OCI-LY7 (cell line): ENCODE measurements around the gene EPSTI1. TPM values are rescaled to one million over a fixed set of nuclear protein-coding genes. Genes with fewer than 3 reads are reported as not detected.

Experiments used
- BruUV-seq: library from RNA; stranded (reverse); fragments of 400-500 nt; replicated peaks from 2 replicates; lab custom pipeline; 2021; lab: Mats Ljungman, UMichigan
- CTCF ChIA-PET: fragments of 300-600 bp; sonication (Branson Sonifier 250); formaldehyde crosslinking; loops from one replicate; lab custom pipeline; 2022; ENCODE audit warnings: antibody characterized with exemption; ENCODE audit not compliant: unreplicated experiment; lab: Charles Lee
- POLR2A ChIA-PET: fragments of 300-600 bp; sonication (Branson Sonifier 250); formaldehyde crosslinking; loops from one replicate; lab custom pipeline; 2022; ENCODE audit warnings: antibody characterized with exemption; lab: Charles Lee
- DNase-seq: peaks from one replicate; pipeline ENCODE4 v3.0.0-alpha.2; 2015; ENCODE audit warnings: low spot score
- H2AFZ ChIP-seq: fragments of 200-600 bp; sonication (generic), shearing (Covaris generic); 2 replicates; pipeline ENCODE4 v1.6.1; 2014; ENCODE audit warnings: mild to moderate bottlenecking, antibody characterized with exemption, low read length, moderate library complexity
- H3K27ac ChIP-seq: fragments of 200-600 bp; sonication (generic); 2 replicates; pipeline ENCODE4 v1.5.1; 2014; ENCODE audit warnings: mixed run types, low read depth, mild to moderate bottlenecking, moderate library complexity, low read length, inconsistent platforms; ENCODE audit not compliant: poor library complexity, severe bottlenecking
- H3K36me3 ChIP-seq: fragments of 200-600 bp; sonication (generic); 2 replicates; pipeline ENCODE4 v1.6.1; 2014; ENCODE audit warnings: mild to moderate bottlenecking, antibody characterized with exemption, low read length, moderate library complexity, mixed read lengths; ENCODE audit not compliant: insufficient read depth
- H3K4me1 ChIP-seq: fragments of 200-600 bp; sonication (generic); 2 replicates; pipeline ENCODE4 v1.5.1; 2014; ENCODE audit warnings: mild to moderate bottlenecking, low read length; ENCODE audit not compliant: insufficient read depth, poor library complexity, severe bottlenecking
- H3K4me2 ChIP-seq: fragments of 200-600 bp; sonication (generic); 2 replicates; pipeline ENCODE4 v1.6.1; 2014; ENCODE audit warnings: mild to moderate bottlenecking, low read length
- H3K4me3 ChIP-seq: fragments of 200-600 bp; sonication (generic); 2 replicates; pipeline ENCODE4 v1.5.1; 2014; ENCODE audit warnings: mild to moderate bottlenecking, low read depth, low read length; ENCODE audit not compliant: poor library complexity, severe bottlenecking
- H3K79me2 ChIP-seq: fragments of 200-600 bp; sonication (generic); 2 replicates; pipeline ENCODE4 v1.6.1; 2016; ENCODE audit warnings: low read depth, mild to moderate bottlenecking, low read length, moderate library complexity, mixed read lengths; ENCODE audit not compliant: insufficient read depth
- H3K9me2 ChIP-seq: fragments of 200-600 bp; sonication (generic); 2 replicates; pipeline ENCODE4 v1.6.1; 2016; ENCODE audit warnings: mild to moderate bottlenecking, low read length, mixed read lengths; ENCODE audit not compliant: insufficient read depth
- H3K9me3 ChIP-seq: fragments of 200-600 bp; sonication (generic); 2 replicates; pipeline ENCODE4 v1.6.1; 2014; ENCODE audit warnings: mild to moderate bottlenecking, mixed run types, low read length, mixed read lengths
- H4K20me1 ChIP-seq: fragments of 200-600 bp; sonication (generic); 2 replicates; pipeline ENCODE4 v1.6.1; 2014; ENCODE audit warnings: mild to moderate bottlenecking, antibody characterized with exemption, low read length, moderate library complexity, mixed read lengths; ENCODE audit not compliant: insufficient read depth
- EZH2phosphoT487 ChIP-seq: fragments of 200-600 bp; sonication (generic); IDR thresholded peaks from 2 replicates; pipeline ENCODE4 v1.6.1; 2018; ENCODE audit warnings: low read depth, borderline replicate concordance, mild to moderate bottlenecking, mixed run types, antibody characterized with exemption, low read length, moderate library complexity, mixed read lengths
- intact Hi-C: fragments of 100-400 bp; cut with micrococcal nuclease; formaldehyde crosslinking; loops from one replicate; pipeline ENCODE4 v1.10.0; 2022; ENCODE audit not compliant: unreplicated experiment
- total RNA-seq, 2 experiments: library from RNA; depleted of rRNA in 1 of 2; stranded (reverse); fragments of >200 nt in 1 of 2; shearing (Covaris generic) in 1 of 2; gene quantifications; 2 replicates each; pipeline ENCODE4 v1.2.3, GENCODE V29; 2014 to 2022

Gene EPSTI1
- total RNA-seq, 2 experiments from 2014 or later, result 0.49 to 2.1 TPM

DNA sequence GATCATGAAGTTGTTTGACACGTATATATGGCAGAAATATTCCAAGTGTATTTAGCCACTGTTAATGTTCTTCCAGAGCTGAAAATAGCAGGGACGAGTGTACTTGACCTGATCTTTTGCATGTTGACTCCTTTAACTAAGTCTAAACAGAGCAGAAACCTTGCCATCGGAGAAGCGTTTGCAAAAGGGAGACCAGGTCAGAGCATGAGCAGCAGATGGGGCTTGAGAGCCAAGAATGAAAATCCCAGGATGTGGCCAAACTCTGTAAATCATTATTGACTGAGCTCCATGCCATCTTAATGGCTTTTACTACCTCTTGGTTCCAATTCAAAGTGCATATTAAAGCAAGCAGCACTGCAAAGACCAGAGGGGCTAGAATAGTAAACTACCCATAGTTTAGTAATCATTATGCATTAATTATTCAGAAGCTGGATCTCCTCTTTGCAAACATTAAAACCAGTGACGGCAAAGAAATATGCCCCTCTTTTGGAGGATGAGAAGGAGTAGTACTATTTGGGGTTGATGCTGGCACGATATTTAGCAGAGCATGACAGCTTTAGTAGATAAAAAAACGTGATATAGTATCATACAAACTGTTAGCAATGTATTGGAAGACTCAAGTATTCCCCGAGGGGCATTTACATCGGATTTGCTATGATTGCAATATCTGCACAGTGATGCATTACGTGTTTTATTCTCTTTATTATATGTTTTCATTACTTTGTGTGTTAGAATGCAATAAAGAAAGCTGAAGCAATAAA lies 154.9 kb downstream of the EPSTI1 start:
- H3K79me2 ChIP-seq, result no peaks in the 10 kb centered on the region
- H3K4me2 ChIP-seq, result no peak overlapping the region
- ChIA-PET POLR2A (interaction anchor here (1.1 kb wide), 1 partner anchor 12 kb away, joined by 3 read pairs; no protein-coding TSS in a partner anchor), CTCF (no interaction called here)
- no peak overlapping the region for H3K27ac ChIP-seq
- TF ChIP-seq EZH2phosphoT487, result no peak
- no TSS peak for BruUV-seq
- no peaks in the 10 kb centered on the region for H4K20me1 ChIP-seq
- DNase-seq, result no peak
- intact Hi-C loops, result no loop called here
- H3K4me1 ChIP-seq, result no peaks in the 10 kb centered on the region
- H3K9me3 ChIP-seq, result no peaks in the 10 kb centered on the region
- no peaks in the 10 kb centered on the region for H3K36me3 ChIP-seq
- no peak overlapping the region for H3K4me3 ChIP-seq
- no peaks in the 10 kb centered on the region for H3K9me2 ChIP-seq
- no peak overlapping the region for H2AFZ ChIP-seq

Other genes starting within 250 kb of the EPSTI1 start
- not detected in 2 replicates for gene FAM216B, start 210.7 kb downstream of the EPSTI1 start, total RNA-seq (2014; rRNA removed; shearing (Covaris generic))
- not detected in 2 replicates for gene FAM216B, start 210.7 kb downstream of the EPSTI1 start, total RNA-seq (2022)
- 0.57 and 2.2 TPM in 2 replicates for gene DNAJC15, start 31.3 kb upstream of the EPSTI1 start, total RNA-seq (2014; rRNA removed; shearing (Covaris generic))
- not detected in 2 replicates for gene DNAJC15, start 31.3 kb upstream of the EPSTI1 start, total RNA-seq (2022)